Calu3 (cell line): ENCODE results near the gene TMCC1. TPM values are rescaled to one million over a fixed set of nuclear protein-coding genes. Genes with fewer than 3 reads are reported as not detected.
A peak's percentile ranks its signal among the peaks of the same experiment; 100 is the strongest.

Source experiments
- Bru-seq: library from RNA; stranded (reverse); fragments of 400-500 nt; gene quantifications from one replicate; lab custom pipeline; 2021; lab: Mats Ljungman, UMichigan
- BruChase-seq, 2 experiments: library from RNA; stranded (reverse); fragments of 400-500 nt; gene quantifications; one replicate each; lab custom pipeline; 2021; lab: Mats Ljungman, UMichigan
- BruUV-seq: library from RNA; stranded (reverse); fragments of 400-500 nt; replicated peaks from 2 replicates; lab custom pipeline; 2021; lab: Mats Ljungman, UMichigan
- CTCF ChIA-PET: fragments of 300-600 bp; sonication (Branson Sonifier 250); formaldehyde crosslinking; loops from one replicate; lab custom pipeline; 2022; ENCODE audit warnings: antibody characterized with exemption; lab: Charles Lee
- DNase-seq: peaks from one replicate; pipeline ENCODE4 v3.0.0; 2022
- H3K27ac Mint-ChIP-seq: one replicate; pipeline ENCODE4 v1.8.0; 2022; ENCODE audit warnings: mixed read lengths; ENCODE audit not compliant: unreplicated experiment
- H3K27me3 Mint-ChIP-seq: one replicate; pipeline ENCODE4 v1.8.0; 2022; ENCODE audit warnings: mixed read lengths; ENCODE audit not compliant: unreplicated experiment
- H3K36me3 Mint-ChIP-seq: one replicate; pipeline ENCODE4 v1.8.0; 2022; ENCODE audit warnings: mild to moderate bottlenecking, moderate library complexity, mixed read lengths; ENCODE audit not compliant: insufficient read depth, unreplicated experiment
- H3K4me1 Mint-ChIP-seq: one replicate; pipeline ENCODE4 v1.8.0; 2022; ENCODE audit warnings: mild to moderate bottlenecking, low read depth, mixed read lengths; ENCODE audit not compliant: unreplicated experiment
- H3K4me3 Mint-ChIP-seq: one replicate; pipeline ENCODE4 v1.8.0; 2022; ENCODE audit warnings: mild to moderate bottlenecking, low read depth, moderate library complexity, mixed read lengths; ENCODE audit not compliant: unreplicated experiment
- H3K9me3 Mint-ChIP-seq: one replicate; pipeline ENCODE4 v1.8.0; 2022; ENCODE audit warnings: low read depth, mixed read lengths; ENCODE audit not compliant: unreplicated experiment
- CTCF ChIP-seq: fragments of 200-600 bp; IDR thresholded peaks from one replicate; pipeline ENCODE4 v1.8.0; 2022; ENCODE audit warnings: antibody characterized with exemption; ENCODE audit not compliant: unreplicated experiment
- intact Hi-C: fragments of 100-400 bp; cut with micrococcal nuclease; formaldehyde crosslinking; loops from one replicate; pipeline ENCODE4 v1.10.0; 2022; ENCODE audit not compliant: unreplicated experiment
- long read RNA-seq: library from polyadenylated mRNA; stranded (forward); transcript quantifications from one replicate; pipeline ENCODE4 v2.0.0, GENCODE V29; 2022
- total RNA-seq: library from RNA; stranded (reverse); gene quantifications from 2 replicates; pipeline ENCODE4 v1.2.3, GENCODE V29; 2022

The TMCC1 gene
- total RNA-seq, result 51.7 and 57.2 TPM in 2 replicates
- Bru-seq, nascent RNA, result percentile 94 among the genes with signal in this experiment
- BruChase-seq, experiment 1, labeled RNA remaining after a 6-hour chase, result percentile 89 among the genes with signal in this experiment
- percentile 92 among the genes with signal in this experiment for BruChase-seq, experiment 2, labeled RNA remaining after a 2-hour chase
- long read RNA-seq, partial matches to known transcripts, result 0 of 9 reads
- long read RNA-seq, other reads (novel, unspliced or antisense), result 9 of 9 reads

GRCh38 chr3:129893581-129894070 lies at the start of gene TMCC1:
Gene TMCC1 (minus strand): TSS chr3:129893711.
- peaks cover 28% of the 10 kb centered on the region for H3K36me3 Mint-ChIP-seq
- intact Hi-C loops, result loop anchor here (5.0 kb wide), 2 partner anchors 36 to 39 kb away; no protein-coding TSS in a partner anchor
- H3K27me3 Mint-ChIP-seq, result no peaks in the 10 kb centered on the region
- H3K4me3 Mint-ChIP-seq, result peak within 1 kb of the TSS; percentile 88
- BruUV-seq, result no TSS peak
- H3K27ac Mint-ChIP-seq, result peak within 1 kb of the TSS; percentile 71
- H3K9me3 Mint-ChIP-seq, result peaks cover 5% of the 10 kb centered on the region
- CTCF ChIA-PET, result interaction anchor here (0.6 to 1.8 kb wide), 8 partner anchors 9 to 403 kb away, joined by 3 to 9 read pairs (median 4); no protein-coding TSS in a partner anchor
- peak; percentile 99 for DNase-seq
- TF ChIP-seq CTCF, result no peak
- H3K4me1 Mint-ChIP-seq, result peaks cover 40% of the 10 kb centered on the region

- Mint-ChIP-seq H3K27ac (no peak overlapping the region), H3K9me3 (peaks cover 3% of the 10 kb centered on the region), H3K4me3 (no peak overlapping the region), H3K4me1 (peaks cover 8% of the 10 kb centered on the region), H3K36me3 (no peaks in the 10 kb centered on the region), H3K27me3 (peaks cover 43% of the 10 kb centered on the region)
- CTCF ChIA-PET, result interaction anchor here (0.6 to 2.8 kb wide), 13 partner anchors 12 to 453 kb away, joined by 3 to 40 read pairs (median 6); no protein-coding TSS in a partner anchor
- no peak for DNase-seq
- no peak for TF ChIP-seq CTCF
- BruUV-seq, result no TSS peak
- intact Hi-C loops, result loop anchor here (2.0 to 5.0 kb wide), 3 partner anchors 60 to 594 kb away; no protein-coding TSS in a partner anchor
These were observed 49.5 kb upstream of the TMCC1 start for GRCh38 chr3:129943020-129943419.

- no TSS peak for BruUV-seq
- no peak overlapping the region for H3K27ac Mint-ChIP-seq
- no peaks in the 10 kb centered on the region for H3K9me3 Mint-ChIP-seq
- no peak overlapping the region for H3K4me3 Mint-ChIP-seq
- H3K27me3 Mint-ChIP-seq, result peaks cover 36% of the 10 kb centered on the region
- peak; percentile 93 for TF ChIP-seq CTCF
- DNase-seq, result peak; percentile 90
- no peaks in the 10 kb centered on the region for H3K36me3 Mint-ChIP-seq
- CTCF ChIA-PET, result interaction anchor here (0.7 to 2.8 kb wide), 16 partner anchors 8 to 452 kb away, joined by 3 to 40 read pairs (median 6); no protein-coding TSS in a partner anchor
- intact Hi-C loops, result loop anchor here (1.0 to 5.0 kb wide), 4 partner anchors 61 to 595 kb away; no protein-coding TSS in a partner anchor
- H3K4me1 Mint-ChIP-seq, result peaks cover 8% of the 10 kb centered on the region
These were observed 48.8 kb upstream of the TMCC1 start for GRCh38 chr3:129942296-129942695.

GRCh38 chr3:129940086-129940485 lies 46.6 kb upstream of the TMCC1 start:
- H3K36me3 Mint-ChIP-seq, result no peaks in the 10 kb centered on the region
- intact Hi-C loops, result loop anchor here (5.0 kb wide), 2 partner anchors 302 to 597 kb away; no protein-coding TSS in a partner anchor
- H3K4me3 Mint-ChIP-seq, result no peak overlapping the region
- H3K27me3 Mint-ChIP-seq, result peaks cover 16% of the 10 kb centered on the region
- H3K27ac Mint-ChIP-seq, result no peak overlapping the region
- BruUV-seq, result no TSS peak
- H3K9me3 Mint-ChIP-seq, result no peaks in the 10 kb centered on the region
- no peak for DNase-seq
- CTCF ChIA-PET, result interaction anchor here (1.4 to 2.8 kb wide), 3 partner anchors 158 to 450 kb away, joined by 4 to 20 read pairs (median 5); no protein-coding TSS in a partner anchor
- no peak for TF ChIP-seq CTCF
- peaks cover 17% of the 10 kb centered on the region for H3K4me1 Mint-ChIP-seq
